GM23338 (cell line): ENCODE measurements around the gene HRNR. TPM values are rescaled to one million over a fixed set of nuclear protein-coding genes. Genes with fewer than 3 reads are reported as not detected.
"Not testable (repeated sequence)": the region's sequence is repeated elsewhere in the genome, so short reads cannot be mapped to it uniquely, and the experiment has no call there.

ENCODE experiments used
- ATAC-seq: fragments of 200-7000 bp; cut with Tn5 transposase; 3 replicates; pipeline ENCODE4 v1.9.1; 2020
- DNase-seq: peaks from one replicate; pipeline ENCODE4 v3.0.0-alpha.2; 2015; ENCODE audit warnings: low spot score
- H2AFZ ChIP-seq: fragments of 200-600 bp; sonication (generic); 2 replicates; pipeline ENCODE4 v1.8.0; 2016; ENCODE audit warnings: antibody characterized with exemption, mild to moderate bottlenecking, moderate library complexity
- H3F3A ChIP-seq: fragments of 200-600 bp; sonication (generic); replicated peaks from 2 replicates; pipeline ENCODE4 v1.8.0; 2017; ENCODE audit warnings: antibody characterized with exemption, mixed run types, low read depth
- H3K27ac ChIP-seq: fragments of 200-600 bp; sonication (generic); 2 replicates; pipeline ENCODE4 v1.6.1; 2016; ENCODE audit warnings: low read depth
- H3K27me3 ChIP-seq: fragments of 200-600 bp; sonication (generic); 2 replicates; pipeline ENCODE4 v1.8.0; 2016; ENCODE audit warnings: mild to moderate bottlenecking, mixed run types, moderate library complexity; ENCODE audit not compliant: insufficient read depth
- H3K36me3 ChIP-seq: fragments of 200-600 bp; sonication (generic); 2 replicates; pipeline ENCODE4 v1.8.0; 2016; ENCODE audit warnings: mild to moderate bottlenecking; ENCODE audit not compliant: insufficient read depth
- H3K4me1 ChIP-seq: fragments of 200-600 bp; sonication (generic); 2 replicates; pipeline ENCODE4 v1.8.0; 2016; ENCODE audit warnings: mild to moderate bottlenecking, moderate library complexity; ENCODE audit not compliant: insufficient read depth
- H3K4me2 ChIP-seq: fragments of 200-600 bp; sonication (generic); 2 replicates; pipeline ENCODE4 v1.7.1; 2017; ENCODE audit warnings: mixed run types
- H3K4me3 ChIP-seq: fragments of 200-600 bp; sonication (generic); 2 replicates; pipeline ENCODE4 v1.6.1; 2016; ENCODE audit warnings: mixed run types
- H3K79me2 ChIP-seq: fragments of 200-600 bp; sonication (generic); replicated peaks from 2 replicates; pipeline ENCODE4 v1.8.0; 2017; ENCODE audit warnings: mild to moderate bottlenecking; ENCODE audit not compliant: insufficient read depth
- H3K9me2 ChIP-seq: fragments of 200-600 bp; sonication (generic); 2 replicates; pipeline ENCODE4 v1.8.0; 2017; ENCODE audit not compliant: insufficient read depth
- H4K20me1 ChIP-seq: fragments of 200-600 bp; sonication (generic); replicated peaks from 2 replicates; pipeline ENCODE4 v1.8.0; 2017; ENCODE audit warnings: mild to moderate bottlenecking; ENCODE audit not compliant: insufficient read depth
- H3K27ac Mint-ChIP-seq: 2 replicates; pipeline ENCODE4 v1.8.0; 2020; ENCODE audit warnings: inconsistent platforms, mild to moderate bottlenecking, moderate library complexity, mixed read lengths
- H3K27me3 Mint-ChIP-seq: 3 replicates; pipeline ENCODE4 v1.8.0; 2022; ENCODE audit warnings: low read depth, mild to moderate bottlenecking, moderate library complexity, mixed read lengths, inconsistent platforms; ENCODE audit not compliant: insufficient read depth, poor library complexity
- H3K36me3 Mint-ChIP-seq: 3 replicates; pipeline ENCODE4 v1.8.0; 2021; ENCODE audit warnings: low read depth, mild to moderate bottlenecking, inconsistent platforms, moderate library complexity, mixed read lengths
- H3K4me1 Mint-ChIP-seq: 3 replicates; pipeline ENCODE4 v1.8.0; 2020; ENCODE audit warnings: mild to moderate bottlenecking, inconsistent platforms, mixed read lengths
- H3K4me3 Mint-ChIP-seq: 3 replicates; pipeline ENCODE4 v1.8.0; 2021; ENCODE audit warnings: moderate library complexity, mild to moderate bottlenecking, inconsistent platforms, mixed read lengths
- H3K9me3 Mint-ChIP-seq: 3 replicates; pipeline ENCODE4 v1.8.0; 2020; ENCODE audit warnings: moderate library complexity, mild to moderate bottlenecking, inconsistent platforms, mixed read lengths
- CREB1 ChIP-seq: fragments of 250-450 bp; sonication (Bioruptor Pico); IDR thresholded peaks from 2 replicates; pipeline ENCODE4 v1.5.0; 2020; ENCODE audit warnings: low read depth, mild to moderate bottlenecking, moderate library complexity
- EZH2 ChIP-seq: fragments of 200-600 bp; sonication (generic); IDR thresholded peaks from one replicate; pipeline ENCODE4 v1.8.0; 2017; ENCODE audit warnings: antibody characterized with exemption, mild to moderate bottlenecking, low read depth; ENCODE audit not compliant: unreplicated experiment
- JUNB ChIP-seq: IDR thresholded peaks from one replicate; pipeline ENCODE4 v1.6.1; 2016; ENCODE audit warnings: antibody characterized with exemption; ENCODE audit not compliant: unreplicated experiment
- NANOG ChIP-seq: IDR thresholded peaks from 2 replicates; pipeline ENCODE4 v1.6.1; 2016; ENCODE audit warnings: antibody characterized with exemption, borderline replicate concordance
- STAT1 ChIP-seq: IDR thresholded peaks from one replicate; pipeline ENCODE4 v1.6.1; 2016; ENCODE audit warnings: antibody characterized with exemption; ENCODE audit not compliant: unreplicated experiment
- ZNF114 ChIP-seq: fragments of 250-450 bp; sonication (Bioruptor Pico); IDR thresholded peaks from 2 replicates; pipeline ENCODE4 v1.5.0; 2020; ENCODE audit warnings: mild to moderate bottlenecking, moderate library complexity
- polyA plus RNA-seq: library from polyadenylated mRNA; unstranded; fragments of >200 nt; fragmentation: Nextera tagmentation; extraction: Ambion mirVana; gene quantifications from 2 replicates; pipeline ENCODE4 v1.2.1, GENCODE V29; 2016
- total RNA-seq: library from RNA; depleted of rRNA; stranded (reverse); fragments of >200 nt; shearing (Covaris generic); gene quantifications from 2 replicates; pipeline ENCODE4 v1.2.3, GENCODE V29; 2014
- TF ChIP-seq, protein P1 (sequence below): IDR thresholded peaks from 2 replicates; pipeline ENCODE4 v1.6.1; 2016; ENCODE audit warnings: antibody characterized with exemption

Gene HRNR
- total and polyA plus RNA-seq, 2 experiments from 2014 or later = not detected

DNA sequence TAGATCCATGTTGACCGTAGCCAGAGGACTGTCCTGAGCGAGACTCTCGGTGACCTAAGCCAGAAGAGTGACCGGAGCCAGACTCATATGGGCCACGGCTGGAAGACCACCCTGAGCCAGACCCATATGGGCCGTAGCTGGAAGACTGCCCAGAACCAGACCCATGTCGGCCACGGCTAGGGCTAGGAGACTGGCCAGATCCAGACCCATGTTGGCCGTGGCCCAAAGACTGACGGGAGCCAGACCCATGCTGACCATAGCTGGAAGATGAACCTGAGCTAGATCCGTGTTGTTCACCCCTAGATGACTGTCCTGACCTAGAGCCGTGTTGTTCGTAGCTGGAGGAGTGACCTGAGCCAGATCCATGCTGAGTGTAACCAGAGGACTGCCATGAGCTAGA is 8.4 kb downstream of the HRNR start:
- H4K20me1 ChIP-seq, H3K4me1 ChIP-seq, H3K27me3 ChIP-seq, H3K4me2 ChIP-seq, DNase-seq, H3K9me2 ChIP-seq, H3K27me3 Mint-ChIP-seq, H3K27ac Mint-ChIP-seq, H3K79me2 ChIP-seq, H3K27ac ChIP-seq, H2AFZ ChIP-seq, H3K4me3 Mint-ChIP-seq, H3K4me3 ChIP-seq, H3K4me1 Mint-ChIP-seq, H3K36me3 ChIP-seq, ATAC-seq, H3F3A ChIP-seq: not testable (repeated sequence)
- Mint-ChIP-seq H3K9me3 (peaks cover 51% of the 10 kb centered on the region), H3K36me3 (peaks cover 30% of the 10 kb centered on the region)

DNA sequence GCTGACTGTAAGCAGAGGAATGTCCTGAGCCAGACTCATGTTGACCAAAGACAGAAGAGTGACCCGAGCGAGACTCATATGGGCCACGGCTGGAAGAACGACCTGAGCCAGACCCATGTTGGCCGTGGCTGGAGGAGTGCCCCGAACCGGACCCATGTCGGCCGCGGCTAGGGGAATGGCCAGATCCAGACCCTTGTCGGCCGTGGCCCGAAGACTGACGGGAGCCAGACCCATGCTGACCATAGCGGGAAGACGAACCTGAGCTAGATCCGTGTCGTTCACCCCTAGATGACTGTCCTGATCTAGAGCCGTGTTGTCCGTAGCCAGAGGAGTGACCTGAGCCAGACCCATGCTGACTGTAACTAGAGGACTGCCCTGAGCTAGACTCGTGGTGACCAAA is 9.1 kb downstream of the HRNR start:
- H3K4me3 Mint-ChIP-seq = not testable (repeated sequence)

DNA sequence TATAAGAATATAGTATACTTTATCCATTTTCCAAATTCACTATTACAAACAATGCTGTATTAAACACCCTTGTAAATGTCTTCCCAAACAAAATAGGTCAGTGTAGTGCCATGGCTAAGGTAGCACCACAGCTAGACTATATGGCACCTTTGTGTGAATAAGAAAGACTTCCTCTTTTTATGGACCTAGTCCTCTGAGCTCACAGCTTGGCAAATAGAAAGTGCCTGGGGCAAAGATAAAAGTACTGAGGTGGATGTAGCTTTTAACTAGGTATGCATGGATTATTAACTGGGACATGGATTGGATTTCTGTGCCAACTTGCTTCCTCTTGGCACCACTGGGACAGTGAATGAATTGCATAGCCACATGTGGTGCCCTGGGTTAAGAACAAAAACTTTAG is 25.0 kb downstream of the HRNR start:
- ATAC-seq (no peak), DNase-seq (no peak)
- H3F3A ChIP-seq = no peaks in the 10 kb centered on the region
- H3K79me2 ChIP-seq = no peaks in the 10 kb centered on the region
- no peaks in the 10 kb centered on the region for H4K20me1 ChIP-seq
- H3K27me3 ChIP-seq = no peaks in the 10 kb centered on the region
- H3K36me3 Mint-ChIP-seq = peaks cover 9% of the 10 kb centered on the region
- H3K27me3 Mint-ChIP-seq = peaks cover 5% of the 10 kb centered on the region
- H3K36me3 ChIP-seq = no peaks in the 10 kb centered on the region
- H3K4me2 ChIP-seq = no peak overlapping the region
- no peak overlapping the region for H3K4me3 ChIP-seq
- no peaks in the 10 kb centered on the region for H3K4me1 Mint-ChIP-seq
- no peaks in the 10 kb centered on the region for H3K4me1 ChIP-seq
- H3K9me2 ChIP-seq = no peaks in the 10 kb centered on the region
- H2AFZ ChIP-seq = no peak overlapping the region
- no peak overlapping the region for H3K27ac Mint-ChIP-seq
- H3K27ac ChIP-seq = no peak overlapping the region
- peaks cover 33% of the 10 kb centered on the region for H3K9me3 Mint-ChIP-seq
- TF ChIP-seq JUNB (no peak), EZH2 (no peak), NANOG (no peak), STAT1 (no peak), CREB1 (no peak), ZNF114 (CRISPR knock-in tag) (no peak)
- TF ChIP-seq, protein P1, sequence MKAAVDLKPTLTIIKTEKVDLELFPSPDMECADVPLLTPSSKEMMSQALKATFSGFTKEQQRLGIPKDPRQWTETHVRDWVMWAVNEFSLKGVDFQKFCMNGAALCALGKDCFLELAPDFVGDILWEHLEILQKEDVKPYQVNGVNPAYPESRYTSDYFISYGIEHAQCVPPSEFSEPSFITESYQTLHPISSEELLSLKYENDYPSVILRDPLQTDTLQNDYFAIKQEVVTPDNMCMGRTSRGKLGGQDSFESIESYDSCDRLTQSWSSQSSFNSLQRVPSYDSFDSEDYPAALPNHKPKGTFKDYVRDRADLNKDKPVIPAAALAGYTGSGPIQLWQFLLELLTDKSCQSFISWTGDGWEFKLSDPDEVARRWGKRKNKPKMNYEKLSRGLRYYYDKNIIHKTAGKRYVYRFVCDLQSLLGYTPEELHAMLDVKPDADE = no peak
- no peak overlapping the region for H3K4me3 Mint-ChIP-seq

More for the DNA sequence above, 9.1 kb downstream of the HRNR start:
- H3K4me2 ChIP-seq, ATAC-seq, DNase-seq, H3K4me1 ChIP-seq, H3K4me3 ChIP-seq, H2AFZ ChIP-seq, H3K27me3 ChIP-seq, H3K36me3 ChIP-seq, H3K79me2 ChIP-seq, H3F3A ChIP-seq, H4K20me1 ChIP-seq, H3K27ac Mint-ChIP-seq, H3K27ac ChIP-seq, H3K27me3 Mint-ChIP-seq, H3K9me2 ChIP-seq, H3K4me1 Mint-ChIP-seq: not testable (repeated sequence)
- peaks cover 23% of the 10 kb centered on the region for H3K36me3 Mint-ChIP-seq
- peaks cover 46% of the 10 kb centered on the region for H3K9me3 Mint-ChIP-seq
